Stimulated activated CD8-positive, alpha-beta memory T cell treated with anti-CD3 and anti-CD28 coated beads, Interleukin-15, amount 100 ng/mL, for 4 hours (primary cell): ENCODE results near the gene AKT1S1.
A peak's percentile ranks its signal among the peaks of the same experiment; 100 is the strongest.

Experiments
- DNase-seq, 2 donors: peaks; one replicate each; pipeline ENCODE4 v3.0.0-alpha.2; 2020; ENCODE audit warnings: low read depth in 2 of 2

The AKT1S1 gene

GRCh38 chr19:49866933-49867782, 10.0 kb downstream of the AKT1S1 start, which contains the start of gene PNKP:
PNKP (minus strand) TSS chr19:49867576; CDS start chr19:49867204, 372 bp downstream.
- DNase-seq: peak; percentile 79 to 86

GRCh38 chr19:49864890-49865289, 12.3 kb downstream of the AKT1S1 start:
- DNase-seq: no peak

- no peak for DNase-seq
These were observed 13.2 kb downstream of the AKT1S1 start for GRCh38 chr19:49863935-49864320.

GRCh38 chr19:49863254-49863934, 13.8 kb downstream of the AKT1S1 start:
- DNase-seq: no peak

- no peak for DNase-seq
These were observed 14.5 kb downstream of the AKT1S1 start for GRCh38 chr19:49862391-49863253.

GRCh38 chr19:49861541-49862378, 15.4 kb downstream of the AKT1S1 start:
- DNase-seq: no peak

- DNase-seq: no peak
These were observed 16.0 kb downstream of the AKT1S1 start for GRCh38 chr19:49861107-49861506.

- no peak for DNase-seq
These were observed 16.6 kb downstream of the AKT1S1 start for GRCh38 chr19:49860336-49861102.

GRCh38 chr19:49859682-49860335, 17.3 kb downstream of the AKT1S1 start:
- no peak for DNase-seq

- no peak for DNase-seq
These were observed 18.8 kb downstream of the AKT1S1 start for GRCh38 chr19:49858088-49858985.

GRCh38 chr19:49857838-49858087, 19.4 kb downstream of the AKT1S1 start:
- no peak for DNase-seq

GRCh38 chr19:49857061-49857837, 19.9 kb downstream of the AKT1S1 start:
- no peak for DNase-seq

- DNase-seq: no peak
These were observed 20.6 kb downstream of the AKT1S1 start for GRCh38 chr19:49856574-49857021.

GRCh38 chr19:49855676-49856573, 21.2 kb downstream of the AKT1S1 start:
- no peak for DNase-seq

- no peak for DNase-seq
These were observed 21.9 kb downstream of the AKT1S1 start for GRCh38 chr19:49855277-49855675.

GRCh38 chr19:49854378-49855263, 22.5 kb downstream of the AKT1S1 start:
- no peak for DNase-seq
